Measurements from ENCODE around the gene RRP7A. TPM values are rescaled to one million over a fixed set of nuclear protein-coding genes. Genes with fewer than 3 reads are reported as not detected.
A peak's percentile ranks its signal among the peaks of the same experiment; 100 is the strongest.

Gene RRP7A
- total RNA-seq, 2 experiments from 2014 or later = 45.4 to 48.3 TPM

- intact Hi-C loops (cut with DNase I, micrococcal nuclease) = loop anchor here (1.0 to 10.0 kb wide), 3 partner anchors 304 to 509 kb away; partner anchors contain the start of gene SEPTIN3 (in 1 of the 2)
- no peak overlapping the region for H3K27ac ChIP-seq (ENCODE audit: low read depth in 1 of 2, low read length in 2 of 2)
- H3K4me1 Mint-ChIP-seq (ENCODE audit: low read depth) = peaks cover 5% of the 10 kb centered on the region
- no peak overlapping the region for H3K4me3 ChIP-seq (ENCODE audit: low read length)
- ATAC-seq (ENCODE audit: poor library complexity) = peak; percentile 63
- H3K4me3 Mint-ChIP-seq = no peak overlapping the region
- CTCF ChIA-PET = interaction anchor here (1.1 kb wide), 1 partner anchor 109 kb away, joined by 3 read pairs; no protein-coding TSS in a partner anchor
- H3K36me3 ChIP-seq (ENCODE audit: insufficient read depth, low read length) = no peaks in the 10 kb centered on the region
- peaks cover 8% of the 10 kb centered on the region for H3K4me1 ChIP-seq (ENCODE audit: insufficient read depth, low read length)
- no peaks in the 10 kb centered on the region for H3K36me3 Mint-ChIP-seq (ENCODE audit: low read depth)
- H3K9me3 ChIP-seq (ENCODE audit: control insufficient read depth in 1 of 2, insufficient read depth in 1 of 2, low read length in 2 of 2) = no peaks in the 10 kb centered on the region
- H3K27me3 ChIP-seq (ENCODE audit: control insufficient read depth in 1 of 2, insufficient read depth in 2 of 2, low read length in 2 of 2) = no peaks in the 10 kb centered on the region
- H3K27me3 Mint-ChIP-seq = no peaks in the 10 kb centered on the region
- no peaks in the 10 kb centered on the region for H3K9me3 Mint-ChIP-seq
- DNase-seq = peak in 4 of 14 experiments; percentile 15 to 63 (median 50)
- TF ChIP-seq CTCF (IDR thresholded peaks at IDR 0.05) = peak; percentile 75
- H3K27ac Mint-ChIP-seq = no peak overlapping the region
- POLR2A ChIA-PET = interaction anchor here (0.6 kb wide), 1 partner anchor 111 kb away, joined by 3 read pairs; no protein-coding TSS in a partner anchor
These were observed 46.0 kb downstream of the RRP7A start for GRCh38 chr22:42473484-42474193.

- intact Hi-C loops (cut with DNase I, micrococcal nuclease) = loop anchor here (1.0 to 10.0 kb wide), 3 partner anchors 303 to 508 kb away; partner anchors contain the start of gene SEPTIN3 (in 1 of the 2)
- H3K4me1 Mint-ChIP-seq (ENCODE audit: low read depth) = no peaks in the 10 kb centered on the region
These were observed 46.9 kb downstream of the RRP7A start for GRCh38 chr22:42472671-42473070.

GRCh38 chr22:42471441-42471840 is 48.2 kb downstream of the RRP7A start:
- ATAC-seq (ENCODE audit: poor library complexity) = no peak
- POLR2A ChIA-PET = no interaction called here
- Mint-ChIP-seq H3K9me3 (no peaks in the 10 kb centered on the region), H3K27me3 (no peaks in the 10 kb centered on the region), H3K4me1 (ENCODE audit: low read depth) (no peaks in the 10 kb centered on the region), H3K4me3 (no peak overlapping the region), H3K36me3 (ENCODE audit: low read depth) (no peaks in the 10 kb centered on the region), H3K27ac (no peak overlapping the region)
- intact Hi-C loops (cut with DNase I, micrococcal nuclease) = loop anchor here in 1 of 2 experiments (10.0 kb wide), 1 partner anchor 507 kb away; the partner anchor contains the start of gene SEPTIN3
- TF ChIP-seq CTCF (IDR thresholded peaks at IDR 0.05) = no peak
- Histone ChIP-seq H3K27me3 (ENCODE audit: control insufficient read depth in 1 of 2, insufficient read depth in 2 of 2, low read length in 2 of 2) (no peaks in the 10 kb centered on the region), H3K4me3 (ENCODE audit: low read length) (no peak overlapping the region), H3K36me3 (ENCODE audit: insufficient read depth, low read length) (no peaks in the 10 kb centered on the region), H3K9me3 (ENCODE audit: control insufficient read depth in 1 of 2, insufficient read depth in 1 of 2, low read length in 2 of 2) (no peaks in the 10 kb centered on the region), H3K4me1 (ENCODE audit: insufficient read depth, low read length) (no peaks in the 10 kb centered on the region), H3K27ac (ENCODE audit: low read depth in 1 of 2, low read length in 2 of 2) (no peak overlapping the region)
- CTCF ChIA-PET = no interaction called here
- DNase-seq = no peak

More at GRCh38 chr22:42472671-42473070, 46.9 kb downstream of the RRP7A start:
- Mint-ChIP-seq H3K27me3 (no peaks in the 10 kb centered on the region), H3K9me3 (no peaks in the 10 kb centered on the region), H3K4me3 (no peak overlapping the region), H3K36me3 (ENCODE audit: low read depth) (no peaks in the 10 kb centered on the region), H3K27ac (no peak overlapping the region)
- Histone ChIP-seq H3K27ac (ENCODE audit: low read depth in 1 of 2, low read length in 2 of 2) (no peak overlapping the region), H3K4me1 (ENCODE audit: insufficient read depth, low read length) (no peaks in the 10 kb centered on the region), H3K4me3 (ENCODE audit: low read length) (no peak overlapping the region), H3K9me3 (ENCODE audit: control insufficient read depth in 1 of 2, insufficient read depth in 1 of 2, low read length in 2 of 2) (no peaks in the 10 kb centered on the region), H3K27me3 (ENCODE audit: control insufficient read depth in 1 of 2, insufficient read depth in 2 of 2, low read length in 2 of 2) (no peaks in the 10 kb centered on the region), H3K36me3 (ENCODE audit: insufficient read depth, low read length) (no peaks in the 10 kb centered on the region)
- no peak for DNase-seq
- no peak for ATAC-seq (ENCODE audit: poor library complexity)
- TF ChIP-seq CTCF (IDR thresholded peaks at IDR 0.05) = no peak
- POLR2A ChIA-PET = no interaction called here
- CTCF ChIA-PET = interaction anchor here (1.1 kb wide), 1 partner anchor 108 kb away, joined by 3 read pairs; no protein-coding TSS in a partner anchor

Measured in CD4-positive, alpha-beta T cell (primary cell).